Measurements from ENCODE around the gene CCDC138.

The CCDC138 gene

GRCh38 chr2:108898315-108899082 is 111.9 kb downstream of the CCDC138 start:
- DNase-seq, result no peak

DNA sequence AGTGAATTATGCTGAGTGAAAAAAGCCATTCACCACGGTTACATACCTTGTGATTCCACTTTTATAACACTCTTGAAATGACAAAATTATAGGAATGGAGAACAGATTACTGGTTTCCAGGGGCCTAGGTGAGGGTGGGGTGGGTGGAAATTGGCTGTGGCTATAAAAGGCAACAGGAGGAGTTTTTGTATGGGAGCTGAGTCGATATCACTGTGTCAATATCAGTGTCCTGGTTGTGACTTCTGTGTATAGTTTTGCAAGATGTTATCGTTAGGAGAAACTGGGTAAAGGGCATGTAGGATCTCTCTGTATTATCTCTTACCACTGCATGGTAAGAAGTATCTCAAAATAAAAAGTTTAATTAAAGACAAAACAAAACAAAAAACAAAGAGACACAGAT is 118.1 kb downstream of the CCDC138 start:
- no peak for DNase-seq

DNA sequence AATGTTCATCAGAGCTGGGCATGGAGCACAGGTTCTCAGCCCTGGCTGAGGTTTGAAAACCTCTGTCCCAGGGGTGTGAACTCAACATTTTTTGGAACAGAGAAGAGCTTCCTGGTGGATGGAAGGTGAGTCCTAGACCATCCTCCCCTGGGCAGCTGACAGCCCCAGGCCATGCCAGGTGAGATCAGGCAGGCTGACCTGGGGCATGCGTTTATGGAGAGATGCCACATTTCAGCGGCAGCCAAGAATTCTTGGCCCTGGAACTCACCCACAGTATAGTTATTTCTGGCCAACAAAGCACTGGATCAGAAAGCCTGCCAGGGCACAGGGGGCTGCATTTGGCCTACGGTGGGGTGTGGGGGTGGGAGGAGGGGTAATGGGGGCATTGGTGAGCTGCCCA is 118.6 kb downstream of the CCDC138 start:
- DNase-seq, result no peak

- DNase-seq, result no peak
These were observed 119.3 kb downstream of the CCDC138 start for GRCh38 chr2:108905906-108906305.

GRCh38 chr2:108906403-108907077 is 120.0 kb downstream of the CCDC138 start:
- no peak for DNase-seq

- no peak for DNase-seq
These were observed 121.5 kb downstream of the CCDC138 start for GRCh38 chr2:108907822-108908712.

DNA sequence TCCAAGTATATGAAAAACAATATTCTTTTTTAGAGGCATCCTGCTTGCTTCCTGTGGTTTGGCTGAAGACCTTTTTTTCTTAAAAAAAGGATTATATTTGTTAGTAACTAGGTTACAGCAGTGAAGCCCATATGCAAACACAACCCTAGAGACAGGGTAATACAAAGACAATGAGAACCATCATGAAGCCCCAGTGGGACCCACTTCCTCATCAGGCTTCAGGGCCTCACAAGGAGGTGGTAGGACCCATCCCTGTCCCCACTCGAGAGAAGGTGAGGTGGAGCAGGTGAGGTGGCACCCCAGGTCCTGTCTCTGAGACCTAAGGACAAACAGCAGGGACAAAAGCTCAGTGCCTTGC is 122.1 kb downstream of the CCDC138 start:
- no peak for DNase-seq

GRCh38 chr2:108909275-108909823 is 122.8 kb downstream of the CCDC138 start:
- no peak for DNase-seq

DNA sequence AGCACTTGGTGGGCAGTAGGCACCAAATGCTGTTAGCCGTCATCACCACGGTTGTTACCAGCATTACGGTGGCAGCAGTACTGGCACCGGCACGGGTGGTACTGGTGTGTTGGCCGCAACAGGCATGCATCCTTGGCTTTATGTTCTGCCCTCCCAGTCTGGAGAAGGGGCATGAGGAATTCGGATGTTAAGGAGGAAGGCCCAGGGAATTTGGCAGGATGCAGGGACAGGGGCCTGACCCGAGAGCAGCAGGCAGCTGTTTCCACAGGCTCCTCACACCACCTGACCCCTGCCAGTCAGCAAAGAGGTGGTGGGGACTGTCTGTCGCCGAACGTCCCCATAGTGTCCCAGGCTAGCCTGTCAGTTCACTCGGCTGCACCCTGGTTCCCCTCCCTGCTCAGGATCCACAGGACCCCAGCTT is 123.5 kb downstream of the CCDC138 start:
- DNase-seq, result no peak

- DNase-seq, result no peak
These were observed 124.2 kb downstream of the CCDC138 start for GRCh38 chr2:108910541-108911396.

GRCh38 chr2:108911401-108911800 is 124.8 kb downstream of the CCDC138 start:
- no peak for DNase-seq

DNA sequence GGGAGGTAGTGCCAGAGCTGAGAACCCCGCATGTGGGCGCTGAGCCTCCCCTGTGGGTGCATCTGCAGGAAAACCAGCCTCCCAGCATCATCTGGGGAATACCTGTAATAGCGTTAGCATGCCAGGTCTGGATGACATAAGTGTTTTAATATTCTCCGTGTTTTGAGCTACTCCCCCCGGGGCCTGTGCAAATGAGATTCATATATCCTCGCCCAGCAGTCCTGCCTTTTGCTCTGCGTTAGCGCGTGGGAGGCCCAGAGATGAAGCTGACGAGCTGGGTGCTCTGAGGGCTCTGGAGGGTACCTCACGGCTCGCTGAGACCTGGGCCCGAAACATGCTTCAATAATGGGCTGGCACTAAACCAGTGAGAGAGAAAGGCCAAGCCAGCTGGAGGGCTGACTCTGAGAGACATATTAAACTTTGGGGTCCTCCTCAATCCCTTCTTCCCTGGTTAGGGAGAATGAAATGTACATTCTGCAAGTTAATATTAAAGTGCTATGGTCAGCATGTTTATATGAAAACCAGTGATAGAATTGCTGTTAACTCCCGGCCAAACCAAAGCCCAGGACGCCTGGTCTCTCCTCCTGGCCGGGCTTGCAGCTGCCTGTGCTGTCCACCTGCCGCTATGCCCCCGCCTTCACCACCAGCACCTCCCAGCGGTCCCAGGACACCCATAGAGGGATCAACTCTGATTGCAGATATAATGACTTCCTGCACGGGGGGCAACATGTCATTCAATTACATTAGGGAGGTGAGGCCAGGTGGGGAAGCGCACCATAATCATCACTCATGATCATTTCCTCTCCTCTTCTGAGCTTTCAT is 125.4 kb downstream of the CCDC138 start:
- no peak for DNase-seq

- DNase-seq, result no peak
These were observed 126.0 kb downstream of the CCDC138 start for GRCh38 chr2:108912629-108912902.

DNA sequence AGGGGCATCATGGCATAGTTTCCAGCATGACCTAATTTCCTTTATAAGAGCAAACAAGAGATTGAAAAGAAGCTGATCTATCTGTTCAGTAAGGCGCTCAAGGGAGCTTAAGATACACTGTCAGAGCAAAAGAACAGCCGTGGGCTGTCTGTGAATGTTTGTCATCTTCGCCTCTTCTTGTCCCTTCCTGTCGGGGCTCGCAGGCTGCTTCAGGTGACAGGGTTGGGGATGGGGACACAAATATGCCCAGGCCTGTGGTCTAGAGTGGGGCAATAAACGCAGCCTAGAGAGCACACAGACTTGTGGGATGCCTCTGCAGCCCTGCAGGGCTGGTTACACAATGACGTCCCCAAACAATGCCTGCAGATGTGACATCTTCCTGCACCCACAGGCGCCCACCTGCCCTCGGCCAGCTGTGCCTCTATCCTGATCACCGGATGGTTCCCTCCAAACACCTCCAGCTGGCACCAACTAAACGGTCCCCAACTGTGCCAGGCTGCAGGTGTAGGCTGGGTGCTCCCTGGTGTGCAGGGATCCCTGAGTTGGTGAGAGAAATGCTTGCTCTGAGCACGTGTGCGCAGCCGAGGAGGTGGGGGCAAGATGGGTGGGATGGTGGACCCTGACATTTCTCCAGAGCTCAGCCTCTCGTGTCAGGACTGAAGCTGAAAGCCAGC is 129.7 kb downstream of the CCDC138 start:
- no peak for DNase-seq

GRCh38 chr2:108916796-108917421 is 130.3 kb downstream of the CCDC138 start:
- DNase-seq, result no peak

GRCh38 chr2:108917526-108917925 is 131.0 kb downstream of the CCDC138 start:
- no peak for DNase-seq

- no peak for DNase-seq
These were observed 131.7 kb downstream of the CCDC138 start for GRCh38 chr2:108918156-108918874.

GRCh38 chr2:108918941-108919341 is 132.4 kb downstream of the CCDC138 start:
- DNase-seq, result no peak

DNA sequence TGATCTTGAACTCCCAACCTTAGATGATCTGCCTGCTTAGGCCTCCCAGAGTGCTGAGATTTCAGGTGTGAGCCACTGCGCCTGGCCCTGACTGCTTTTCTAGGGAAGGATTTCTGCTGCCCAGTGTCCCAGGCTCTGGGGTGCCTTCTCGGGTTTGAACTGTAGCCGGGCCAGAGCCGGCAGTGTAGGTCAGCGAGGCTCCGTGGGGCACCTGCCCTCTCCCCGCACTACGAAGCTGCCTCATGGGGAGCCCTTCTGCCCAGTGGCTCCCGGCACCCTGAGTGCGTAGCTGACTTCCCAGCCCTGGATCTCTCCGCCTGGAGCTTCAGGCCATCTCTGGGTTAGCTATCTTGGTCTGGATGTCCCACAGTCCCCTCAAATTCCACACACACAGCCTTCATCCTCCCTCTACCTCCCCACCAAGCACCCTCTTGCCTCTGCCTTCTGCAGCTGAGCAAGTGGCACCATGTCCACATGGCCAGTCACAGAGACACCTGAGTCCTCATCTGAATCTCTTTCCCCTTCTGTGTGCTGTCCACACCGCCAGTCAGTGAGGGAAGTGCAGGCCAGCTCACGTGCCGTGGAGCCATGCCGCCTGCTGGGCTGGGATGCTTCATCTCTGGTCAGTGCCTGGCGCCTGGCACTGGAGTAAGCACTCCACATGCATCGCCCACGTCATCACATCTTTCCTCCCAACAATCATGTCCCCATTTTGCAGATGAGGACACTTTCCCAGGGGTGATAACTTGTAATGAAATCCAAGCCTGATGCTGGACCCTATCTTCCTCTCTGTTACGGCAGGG is 133.2 kb downstream of the CCDC138 start:
- DNase-seq, result no peak

Measured in stimulated activated CD4-positive, alpha-beta T cell treated with anti-CD3 and anti-CD28 coated beads, Interleukin-12 subunit alpha, Interleukin-12 subunit beta, amount 100 ng/mL, for 4 hours (primary cell).